ENCODE data around the gene PRAC2. TPM values are rescaled to one million over a fixed set of nuclear protein-coding genes. Genes with fewer than 3 reads are reported as not detected.

The PRAC2 gene
- total and polyA plus RNA-seq, 4 donors: not detected

DNA sequence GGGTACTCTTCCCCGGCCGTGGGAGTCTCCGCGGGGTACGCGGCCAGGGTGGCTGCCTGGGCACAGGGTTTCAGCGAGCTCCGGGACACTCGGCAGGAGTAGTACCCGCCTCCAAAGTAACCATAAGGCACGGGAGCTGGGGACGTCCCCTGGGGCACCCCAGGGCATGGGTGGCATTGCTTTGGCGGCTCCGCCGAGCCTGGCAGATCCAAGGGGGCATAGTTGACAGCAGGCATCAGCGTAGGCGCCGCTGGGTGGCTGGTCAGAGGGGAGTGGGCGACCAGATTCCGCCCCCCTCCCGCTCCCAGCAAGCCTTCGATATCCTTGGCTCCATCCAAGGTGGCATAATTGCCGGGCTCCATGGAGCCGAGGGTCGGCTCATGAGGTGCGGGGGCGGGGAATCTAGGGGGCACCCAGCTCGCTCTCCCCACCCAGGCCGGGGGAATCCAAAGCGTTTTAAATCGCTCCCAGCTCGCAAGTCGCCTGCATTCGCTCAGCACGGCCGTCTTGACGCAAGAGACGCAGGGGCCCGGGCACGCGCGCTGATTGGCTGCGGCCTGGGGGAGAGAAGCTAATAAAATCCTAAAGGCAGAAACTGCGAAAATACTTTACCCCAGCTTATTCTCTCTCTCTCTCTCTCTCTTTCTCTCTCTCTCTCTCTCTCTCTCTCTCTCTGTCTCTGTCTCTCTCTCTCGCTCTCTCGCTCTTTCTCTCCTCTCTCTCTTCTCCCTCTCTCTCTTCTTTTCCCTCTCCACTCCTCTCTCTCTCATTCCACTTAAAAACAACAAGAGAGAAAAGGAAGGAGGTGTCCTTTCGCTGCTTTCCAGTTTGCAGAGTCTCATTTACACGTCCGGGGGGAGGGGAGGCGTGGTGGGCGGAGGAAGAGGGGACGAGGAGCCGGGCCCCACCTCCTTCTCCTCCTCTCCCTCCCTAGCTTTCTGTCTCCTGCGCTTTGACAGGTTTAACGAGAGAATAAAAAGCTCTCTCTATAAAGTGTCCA, 5.5 kb downstream of the PRAC2 start, which contains the start of gene HOXB13:
TSS of gene HOXB13 (minus strand) at position 519 of the 1,000 bp plus-strand sequence. CDS start at position 362, 157 bp downstream.
- WGBS: 4% methylated on average over 55 of the region's 55 CpGs
- no peak within 1 kb of the TSS for H3K4me3 ChIP-seq (ENCODE audit: low read depth in 1 of 3, low read length in 3 of 3)

More for the DNA sequence above, 5.5 kb downstream of the PRAC2 start, which contains the start of gene HOXB13:
- no peak within 1 kb of the TSS for H3K27ac ChIP-seq (ENCODE audit: low read depth in 1 of 2, low read length in 2 of 2)
- no peaks in the 10 kb centered on the region for H3K9me3 ChIP-seq (ENCODE audit: control insufficient read depth in 4 of 4, low read length in 3 of 4)
- peaks cover 0 to 20% (median 7%) of the 10 kb centered on the region in 4 donors for H3K4me1 ChIP-seq (ENCODE audit: control insufficient read depth in 4 of 4, insufficient read depth in 4 of 4, low read length in 3 of 4)
- TF ChIP-seq HNF4G (IDR thresholded peaks at IDR 0.05) (no peak), RXRA (IDR thresholded peaks at IDR 0.05) (no peak), NR2F2 (IDR thresholded peaks at IDR 0.05) (no peak), SP1 (IDR thresholded peaks at IDR 0.05) (no peak), EGR1 (IDR thresholded peaks at IDR 0.05; ENCODE audit: low read depth in 2 of 2) (no peak), RAD21 (IDR thresholded peaks at IDR 0.05) (no peak), FOXA1 (IDR thresholded peaks at IDR 0.05) (no peak), TAF1 (conservative IDR thresholded peaks at IDR 0.05) (no peak), REST (IDR thresholded peaks at IDR 0.05) (no peak), JUND (IDR thresholded peaks at IDR 0.05) (no peak), HNF4A (conservative IDR thresholded peaks at IDR 0.05) (no peak), FOXA2 (IDR thresholded peaks at IDR 0.05) (no peak), GABPA (IDR thresholded peaks at IDR 0.05 in 1 of 2, conservative IDR thresholded peaks at IDR 0.05 in 1 of 2) (no peak), YY1 (IDR thresholded peaks at IDR 0.05) (no peak)
- TF ChIP-seq, protein P1, sequence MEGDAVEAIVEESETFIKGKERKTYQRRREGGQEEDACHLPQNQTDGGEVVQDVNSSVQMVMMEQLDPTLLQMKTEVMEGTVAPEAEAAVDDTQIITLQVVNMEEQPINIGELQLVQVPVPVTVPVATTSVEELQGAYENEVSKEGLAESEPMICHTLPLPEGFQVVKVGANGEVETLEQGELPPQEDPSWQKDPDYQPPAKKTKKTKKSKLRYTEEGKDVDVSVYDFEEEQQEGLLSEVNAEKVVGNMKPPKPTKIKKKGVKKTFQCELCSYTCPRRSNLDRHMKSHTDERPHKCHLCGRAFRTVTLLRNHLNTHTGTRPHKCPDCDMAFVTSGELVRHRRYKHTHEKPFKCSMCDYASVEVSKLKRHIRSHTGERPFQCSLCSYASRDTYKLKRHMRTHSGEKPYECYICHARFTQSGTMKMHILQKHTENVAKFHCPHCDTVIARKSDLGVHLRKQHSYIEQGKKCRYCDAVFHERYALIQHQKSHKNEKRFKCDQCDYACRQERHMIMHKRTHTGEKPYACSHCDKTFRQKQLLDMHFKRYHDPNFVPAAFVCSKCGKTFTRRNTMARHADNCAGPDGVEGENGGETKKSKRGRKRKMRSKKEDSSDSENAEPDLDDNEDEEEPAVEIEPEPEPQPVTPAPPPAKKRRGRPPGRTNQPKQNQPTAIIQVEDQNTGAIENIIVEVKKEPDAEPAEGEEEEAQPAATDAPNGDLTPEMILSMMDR (IDR thresholded peaks at IDR 0.05; ENCODE audit: low read depth, low read length, missing input control): no peak
- TF ChIP-seq, protein P2, sequence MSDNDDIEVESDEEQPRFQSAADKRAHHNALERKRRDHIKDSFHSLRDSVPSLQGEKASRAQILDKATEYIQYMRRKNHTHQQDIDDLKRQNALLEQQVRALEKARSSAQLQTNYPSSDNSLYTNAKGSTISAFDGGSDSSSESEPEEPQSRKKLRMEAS (IDR thresholded peaks at IDR 0.05): no peak
- TF ChIP-seq, protein P3, sequence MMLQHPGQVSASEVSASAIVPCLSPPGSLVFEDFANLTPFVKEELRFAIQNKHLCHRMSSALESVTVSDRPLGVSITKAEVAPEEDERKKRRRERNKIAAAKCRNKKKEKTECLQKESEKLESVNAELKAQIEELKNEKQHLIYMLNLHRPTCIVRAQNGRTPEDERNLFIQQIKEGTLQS (IDR thresholded peaks at IDR 0.05): no peak
- TF ChIP-seq, protein P4, sequence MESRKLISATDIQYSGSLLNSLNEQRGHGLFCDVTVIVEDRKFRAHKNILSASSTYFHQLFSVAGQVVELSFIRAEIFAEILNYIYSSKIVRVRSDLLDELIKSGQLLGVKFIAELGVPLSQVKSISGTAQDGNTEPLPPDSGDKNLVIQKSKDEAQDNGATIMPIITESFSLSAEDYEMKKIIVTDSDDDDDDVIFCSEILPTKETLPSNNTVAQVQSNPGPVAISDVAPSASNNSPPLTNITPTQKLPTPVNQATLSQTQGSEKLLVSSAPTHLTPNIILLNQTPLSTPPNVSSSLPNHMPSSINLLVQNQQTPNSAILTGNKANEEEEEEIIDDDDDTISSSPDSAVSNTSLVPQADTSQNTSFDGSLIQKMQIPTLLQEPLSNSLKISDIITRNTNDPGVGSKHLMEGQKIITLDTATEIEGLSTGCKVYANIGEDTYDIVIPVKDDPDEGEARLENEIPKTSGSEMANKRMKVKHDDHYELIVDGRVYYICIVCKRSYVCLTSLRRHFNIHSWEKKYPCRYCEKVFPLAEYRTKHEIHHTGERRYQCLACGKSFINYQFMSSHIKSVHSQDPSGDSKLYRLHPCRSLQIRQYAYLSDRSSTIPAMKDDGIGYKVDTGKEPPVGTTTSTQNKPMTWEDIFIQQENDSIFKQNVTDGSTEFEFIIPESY (IDR thresholded peaks at IDR 0.05): no peak
- no peak for DNase-seq (ENCODE audit: low spot score)
- peaks cover 3 to 48% (median 26%) of the 10 kb centered on the region in 4 donors for H3K27me3 ChIP-seq (ENCODE audit: control insufficient read depth in 4 of 4, insufficient read depth in 4 of 4, low read length in 3 of 4)
- no peak within 1 kb of the TSS for H3K9ac ChIP-seq (ENCODE audit: low read depth in 1 of 2, low read length in 2 of 2)
- peaks cover 0 to 2% (median 0%) of the 10 kb centered on the region in 4 donors for H3K36me3 ChIP-seq (ENCODE audit: control insufficient read depth in 4 of 4, insufficient read depth in 3 of 4, low read depth in 1 of 4, low read length in 3 of 4)
